Thyroid gland (tissue), 4 donors: ENCODE data around the gene STEAP3.

Source experiments
- POLR2A ChIP-seq, 2 donors: fragments of 450-650 bp; IDR thresholded peaks; one replicate each; pipeline ENCODE4 v1.6.1; 2017; ENCODE audit warnings: antibody characterized with exemption in 2 of 2, mild to moderate bottlenecking in 2 of 2, moderate library complexity in 1 of 2
- TF ChIP-seq, protein P1 (sequence below), 6 experiments: fragments of 200-600 bp in 3 of 6; fragments of 450-650 bp in 3 of 6; sonication (generic) in 3 of 6; IDR thresholded peaks; one replicate each; pipeline ENCODE4 v1.5.1; 2016 to 2019; ENCODE audit warnings: antibody characterized with exemption in 6 of 6, mild to moderate bottlenecking in 2 of 6, inconsistent platforms in 1 of 6, moderate library complexity in 1 of 6

DNA sequence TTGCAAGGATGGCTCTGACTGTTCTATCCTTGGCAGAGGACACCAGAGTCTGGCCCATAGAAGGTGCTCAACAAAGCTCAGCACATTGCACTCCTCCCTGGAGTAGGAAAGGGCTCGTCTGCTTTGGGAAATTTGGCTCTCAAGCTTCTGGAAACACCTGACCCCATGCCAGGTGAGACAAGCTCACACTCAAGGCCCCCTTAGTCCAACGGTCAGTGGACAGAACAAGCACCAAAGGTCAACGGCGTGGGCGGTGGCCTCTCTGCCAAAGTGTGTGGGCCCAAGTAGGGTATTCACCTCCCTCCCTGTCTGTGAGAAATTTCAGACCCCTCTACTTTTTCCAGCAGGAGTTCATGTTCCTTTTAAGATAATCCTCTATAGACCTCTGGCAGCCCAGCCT, 2.0 kb upstream of the STEAP3 start:
- TF ChIP-seq, protein P1, sequence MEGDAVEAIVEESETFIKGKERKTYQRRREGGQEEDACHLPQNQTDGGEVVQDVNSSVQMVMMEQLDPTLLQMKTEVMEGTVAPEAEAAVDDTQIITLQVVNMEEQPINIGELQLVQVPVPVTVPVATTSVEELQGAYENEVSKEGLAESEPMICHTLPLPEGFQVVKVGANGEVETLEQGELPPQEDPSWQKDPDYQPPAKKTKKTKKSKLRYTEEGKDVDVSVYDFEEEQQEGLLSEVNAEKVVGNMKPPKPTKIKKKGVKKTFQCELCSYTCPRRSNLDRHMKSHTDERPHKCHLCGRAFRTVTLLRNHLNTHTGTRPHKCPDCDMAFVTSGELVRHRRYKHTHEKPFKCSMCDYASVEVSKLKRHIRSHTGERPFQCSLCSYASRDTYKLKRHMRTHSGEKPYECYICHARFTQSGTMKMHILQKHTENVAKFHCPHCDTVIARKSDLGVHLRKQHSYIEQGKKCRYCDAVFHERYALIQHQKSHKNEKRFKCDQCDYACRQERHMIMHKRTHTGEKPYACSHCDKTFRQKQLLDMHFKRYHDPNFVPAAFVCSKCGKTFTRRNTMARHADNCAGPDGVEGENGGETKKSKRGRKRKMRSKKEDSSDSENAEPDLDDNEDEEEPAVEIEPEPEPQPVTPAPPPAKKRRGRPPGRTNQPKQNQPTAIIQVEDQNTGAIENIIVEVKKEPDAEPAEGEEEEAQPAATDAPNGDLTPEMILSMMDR (IDR thresholded peaks at IDR 0.05): no peak
- TF ChIP-seq POLR2A (IDR thresholded peaks at IDR 0.05): no peak
